NT2/D1 (cell line): Measurements from ENCODE around the gene NHERF2.

ENCODE experiments used
- SUZ12 ChIP-seq: IDR thresholded peaks from 2 replicates; pipeline ENCODE4 v1.6.1; 2011; ENCODE audit not compliant: insufficient read length, insufficient read depth; ENCODE audit errors: extremely low read depth
- YY1 ChIP-seq: IDR thresholded peaks from 2 replicates; pipeline ENCODE4 v1.6.1; 2011; ENCODE audit not compliant: insufficient read length, insufficient read depth

DNA sequence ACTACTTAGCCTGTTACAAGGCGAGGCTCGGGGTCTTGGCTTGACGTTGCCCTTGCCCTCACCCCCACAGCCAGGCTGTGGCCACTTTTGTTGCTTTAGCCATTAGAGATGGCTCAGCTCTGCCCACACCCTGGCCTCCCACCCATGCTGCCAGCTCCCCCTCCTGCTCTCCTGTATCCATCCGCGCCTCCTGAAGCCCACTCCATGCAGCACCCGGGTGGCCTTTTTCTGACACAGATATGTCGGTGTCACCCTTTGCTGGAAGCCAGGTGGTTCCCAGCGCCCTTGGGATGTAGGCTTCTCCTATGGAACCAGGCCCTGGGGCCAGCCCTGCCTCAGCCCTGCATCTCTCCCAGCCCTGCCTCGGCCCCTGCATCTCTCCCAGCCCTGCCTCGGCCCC, 30.7 kb downstream of the NHERF2 start:
- TF ChIP-seq YY1 (no peak), SUZ12 (no peak)
